HG02852 (cell line): Measurements from ENCODE around the gene ITGB2.

Experiments used
- ATAC-seq: cut with Tn5 transposase; IDR thresholded peaks from one replicate; pipeline ENCODE4 v1.9.1; 2021; ENCODE audit warnings: mild to moderate bottlenecking, moderate library complexity; ENCODE audit not compliant: unreplicated experiment

The ITGB2 gene

GRCh38 chr21:44955798-44956175 lies 35.1 kb upstream of the ITGB2 start:
- no peak for ATAC-seq

DNA sequence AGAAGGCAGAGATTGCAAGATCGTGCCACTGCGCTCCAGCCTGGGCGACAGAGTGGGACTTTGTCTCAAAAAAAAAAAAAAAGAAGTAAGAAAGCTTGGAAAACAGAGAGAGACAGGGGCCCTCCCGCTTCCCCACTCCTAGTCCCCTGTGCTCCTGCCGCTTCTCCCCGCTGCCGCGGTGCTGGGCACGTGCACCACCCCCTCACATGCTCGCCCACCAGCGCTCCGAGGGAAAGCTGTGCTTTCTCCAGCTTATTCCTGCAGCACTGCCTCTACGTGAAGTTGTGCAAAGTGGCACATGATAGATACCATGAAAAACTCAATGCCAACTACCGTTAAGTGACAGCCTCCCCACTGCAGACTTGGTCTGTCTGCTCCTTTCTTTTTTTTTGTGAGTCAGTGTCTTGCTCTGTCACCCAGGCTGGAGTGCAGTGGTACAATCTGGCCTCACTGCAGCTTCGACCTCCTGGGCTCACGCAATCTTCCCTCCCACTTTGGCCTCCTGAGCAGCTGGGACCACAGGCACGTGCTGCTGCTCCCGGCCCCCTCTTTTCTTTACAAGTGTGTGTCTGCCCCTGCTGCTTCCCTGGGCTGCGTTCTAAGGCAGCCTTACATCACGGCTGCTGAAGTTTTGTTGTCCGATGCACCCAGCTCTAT lies 34.6 kb upstream of the ITGB2 start:
- ATAC-seq, result no peak

GRCh38 chr21:44954281-44954771 lies 33.6 kb upstream of the ITGB2 start:
- no peak for ATAC-seq

DNA sequence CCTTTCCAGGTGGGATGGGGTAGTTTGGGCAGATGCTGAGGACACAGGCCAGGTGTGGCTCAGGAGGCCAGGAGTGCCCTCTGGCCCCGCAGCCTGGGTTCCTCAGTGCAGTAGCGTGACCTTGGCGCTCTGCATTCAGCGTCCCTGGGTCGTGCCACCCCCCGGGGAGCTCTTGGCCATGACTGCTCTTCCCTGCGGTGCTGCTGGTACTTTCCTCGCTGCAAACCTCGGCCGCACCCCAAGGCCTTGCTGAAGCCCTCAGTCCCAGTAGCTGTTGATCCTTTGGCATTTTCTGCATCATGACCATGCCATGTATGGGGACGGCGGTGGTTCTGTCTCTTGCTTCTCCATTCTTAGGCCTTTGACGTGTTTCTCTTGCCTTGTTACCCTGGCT lies 32.9 kb upstream of the ITGB2 start:
- ATAC-seq, result no peak

DNA sequence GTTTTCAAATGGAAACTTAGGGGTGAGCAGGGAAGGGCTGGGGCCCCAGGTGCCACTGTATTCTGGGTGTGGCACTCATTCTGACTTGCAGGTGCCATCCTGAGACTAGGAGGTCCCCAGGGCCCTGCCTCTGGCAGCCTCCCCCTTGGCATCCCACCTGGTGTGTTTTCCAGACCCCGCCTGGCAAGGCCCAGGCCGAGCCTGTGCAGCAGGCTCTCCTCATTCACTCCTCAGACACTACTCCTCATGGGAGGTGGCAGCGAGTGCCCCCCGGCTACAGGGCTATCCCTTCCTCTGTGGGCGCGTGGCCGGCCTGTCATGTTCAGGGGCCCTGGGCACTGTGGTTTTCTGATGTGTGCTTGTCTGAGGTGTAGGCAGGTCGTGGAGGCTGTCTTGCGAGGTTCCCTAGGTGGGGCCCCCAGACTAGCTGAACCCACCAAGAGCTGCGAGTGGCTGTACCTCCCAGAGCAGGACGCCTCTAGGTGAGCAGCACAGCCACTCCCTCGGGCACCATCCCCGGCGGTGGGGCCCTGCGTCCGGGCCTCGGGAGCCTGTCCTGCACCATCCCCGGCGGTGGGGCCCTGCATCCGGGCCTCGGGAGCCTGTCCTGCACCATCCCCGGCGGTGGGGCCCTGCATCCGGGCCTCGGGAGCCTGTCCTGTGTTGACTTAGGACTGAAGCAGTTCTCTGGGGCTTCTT lies 32.4 kb upstream of the ITGB2 start:
- no peak for ATAC-seq

GRCh38 chr21:44952116-44952928 lies 31.6 kb upstream of the ITGB2 start:
- ATAC-seq, result no peak

DNA sequence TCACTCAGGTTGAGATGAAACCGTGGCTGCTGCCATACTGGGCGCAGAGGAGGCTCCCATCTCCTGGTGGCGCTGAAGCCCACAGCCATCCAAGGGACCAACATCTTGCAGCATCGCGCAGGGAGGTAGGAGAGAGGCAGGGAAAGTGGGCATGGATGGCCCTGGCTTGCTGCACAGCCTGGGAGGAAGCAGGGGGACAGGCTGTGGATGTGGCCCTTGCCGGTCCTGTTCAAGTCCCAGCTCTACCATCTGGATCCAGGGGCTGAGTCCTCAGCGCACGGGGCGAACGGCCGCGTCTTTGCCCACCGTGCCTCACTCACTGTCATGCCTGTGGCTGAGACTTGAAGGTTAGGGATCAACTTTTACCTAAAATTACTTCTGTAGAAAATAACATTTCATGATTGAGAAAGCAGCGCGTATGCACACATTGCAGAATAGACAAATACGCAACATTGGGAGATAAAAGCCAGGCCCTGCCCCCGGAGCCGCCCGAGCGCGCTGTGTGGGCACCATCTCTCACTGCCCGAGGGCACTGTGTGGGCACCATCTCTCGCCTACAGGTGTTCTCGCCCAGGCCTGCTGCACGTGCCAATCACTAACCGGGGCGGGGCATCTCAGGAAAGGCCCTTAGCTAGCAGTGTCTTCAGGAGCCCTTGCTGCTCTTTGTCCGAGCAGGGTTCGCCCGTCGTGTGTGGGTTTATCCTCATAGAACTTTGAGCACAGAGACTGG lies 30.7 kb upstream of the ITGB2 start:
- ATAC-seq, result no peak

GRCh38 chr21:44950351-44950750 lies 29.7 kb upstream of the ITGB2 start:
- ATAC-seq, result no peak

DNA sequence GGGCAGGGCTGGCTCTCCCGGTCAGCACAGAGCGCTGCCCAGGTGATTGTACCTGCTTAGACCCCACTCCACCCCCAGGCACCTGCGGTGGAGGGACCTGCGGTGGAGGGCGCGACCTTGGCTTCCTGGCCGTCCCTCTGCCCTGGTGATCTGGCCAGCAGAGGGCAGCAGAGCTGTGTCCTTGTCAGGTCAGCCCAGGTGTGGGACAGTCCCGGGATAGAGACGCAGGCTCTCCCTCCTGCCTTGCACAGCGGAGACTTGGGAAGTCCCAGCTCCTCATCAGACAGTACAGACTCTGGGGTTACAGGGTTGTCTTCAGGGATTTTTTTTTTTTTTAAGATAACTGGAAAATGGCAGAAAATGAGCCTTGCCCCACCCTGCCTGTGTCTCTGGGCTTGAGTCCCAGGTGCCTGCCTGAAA lies 29.1 kb upstream of the ITGB2 start:
- ATAC-seq, result no peak

DNA sequence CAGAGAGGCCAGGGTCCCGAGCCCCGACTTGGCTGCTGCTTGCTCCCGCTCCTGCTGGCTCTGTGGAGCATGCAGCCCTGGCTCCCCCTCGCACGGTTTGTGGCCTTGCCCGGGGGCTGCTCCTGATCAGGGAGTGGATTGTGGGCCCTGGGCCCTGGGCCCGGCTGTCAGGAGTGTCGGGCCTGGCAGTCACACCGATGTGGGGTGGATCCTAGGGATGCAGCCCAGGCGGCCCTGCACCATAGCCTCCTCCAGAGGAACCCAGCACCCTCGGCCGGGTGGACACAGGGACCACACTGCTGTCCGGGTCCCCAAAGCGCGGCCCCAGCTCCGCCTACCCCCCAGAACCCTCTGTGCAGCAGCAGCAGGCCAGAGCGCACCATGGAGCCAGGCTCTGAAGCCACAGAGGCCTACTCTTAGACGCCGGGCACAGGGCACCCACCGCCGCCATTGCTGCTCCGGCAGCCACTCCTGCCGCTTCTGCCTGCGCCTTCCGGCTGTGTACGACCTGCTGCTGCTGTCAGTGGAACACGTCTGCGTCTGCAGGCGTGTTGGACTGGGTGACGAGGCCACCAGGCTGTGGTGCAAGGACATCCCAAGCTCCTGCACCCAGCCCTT lies 28.6 kb upstream of the ITGB2 start:
- no peak for ATAC-seq

DNA sequence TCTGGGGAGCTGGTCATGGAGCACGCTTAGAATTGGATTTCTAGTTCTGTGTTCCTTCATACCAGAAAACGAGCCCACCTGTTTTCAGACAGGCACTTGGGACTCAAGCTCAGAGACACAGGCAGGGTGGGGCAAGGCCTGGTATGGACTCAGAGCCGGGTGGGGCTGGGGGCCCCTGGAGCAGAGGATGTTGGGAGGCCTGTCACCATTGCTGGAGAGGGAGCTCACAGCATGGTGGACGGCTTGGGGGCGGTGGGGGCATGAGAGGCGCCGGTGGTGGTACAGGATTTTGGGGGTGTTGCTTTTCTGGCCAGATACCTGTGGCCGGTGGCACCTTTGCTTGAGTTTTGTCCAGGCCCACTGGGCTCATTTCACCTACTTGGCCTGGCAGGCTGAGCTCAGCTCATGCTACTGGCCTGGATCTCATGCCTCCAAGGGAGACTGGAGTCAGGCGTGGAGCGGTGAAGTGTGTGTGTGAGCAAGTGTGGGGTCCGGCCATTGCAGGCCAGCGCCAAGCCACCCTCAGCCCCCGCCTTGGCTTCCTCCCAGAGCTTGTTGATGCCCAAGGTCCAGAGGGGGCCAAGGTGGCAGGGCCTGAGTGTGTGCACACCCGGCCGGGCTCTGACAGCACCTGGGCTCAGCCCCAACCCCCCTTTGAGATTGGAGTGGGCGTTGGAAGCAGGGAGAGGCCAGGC lies 27.9 kb upstream of the ITGB2 start:
- no peak for ATAC-seq

GRCh38 chr21:44947930-44948331 lies 27.2 kb upstream of the ITGB2 start:
- no peak for ATAC-seq

DNA sequence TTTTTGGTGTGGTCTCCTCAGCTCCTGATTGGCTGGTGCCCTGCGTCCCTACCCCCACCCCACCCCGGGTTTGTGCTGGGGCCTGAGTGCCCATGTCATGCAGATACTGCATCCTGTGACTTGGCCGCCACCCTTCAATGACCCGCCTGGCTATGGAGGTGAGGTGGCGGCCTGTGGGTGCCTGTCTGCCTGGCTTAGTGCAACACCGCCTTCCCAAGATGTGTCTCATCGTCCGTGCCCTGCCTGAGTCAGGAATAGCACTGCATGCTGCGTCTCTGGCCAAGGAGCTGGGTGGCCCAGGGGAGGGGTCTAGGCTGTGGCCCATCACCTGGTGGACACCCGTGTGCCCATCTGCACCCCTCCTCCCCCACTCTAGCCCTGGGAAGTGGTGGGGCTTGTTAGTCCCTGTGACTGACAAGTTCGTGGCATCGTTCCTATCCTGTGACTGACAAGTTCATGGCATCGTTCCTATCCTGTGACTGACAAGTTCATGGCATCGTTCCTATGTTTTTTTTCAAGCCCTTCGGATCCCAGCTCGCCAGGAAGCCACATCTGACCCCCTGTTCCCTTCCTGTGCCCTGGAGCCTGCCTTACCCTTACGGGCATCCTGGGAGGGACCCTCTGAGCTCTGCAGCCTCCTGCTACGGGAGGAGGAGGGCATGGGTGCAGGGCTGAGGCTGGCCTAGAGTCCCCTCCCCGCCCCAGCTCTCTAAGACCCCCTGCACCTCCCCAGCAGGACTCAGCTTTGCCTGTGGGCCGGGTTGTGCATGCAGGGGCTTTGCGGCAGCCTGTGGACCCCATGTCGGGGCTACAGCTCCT lies 26.6 kb upstream of the ITGB2 start:
- no peak for ATAC-seq

- ATAC-seq, result no peak
These were observed 25.7 kb upstream of the ITGB2 start for GRCh38 chr21:44946254-44947041.

GRCh38 chr21:44944596-44944995 lies 23.9 kb upstream of the ITGB2 start:
- no peak for ATAC-seq

GRCh38 chr21:44943686-44944550 lies 23.2 kb upstream of the ITGB2 start:
- ATAC-seq, result no peak

GRCh38 chr21:44943005-44943685 lies 22.4 kb upstream of the ITGB2 start:
- ATAC-seq, result no peak
